Sigmoid colon (tissue), 7 donors: ENCODE measurements around the gene AFTPH. TPM values are rescaled to one million over a fixed set of nuclear protein-coding genes. Genes with fewer than 3 reads are reported as not detected.

Experiments
- DNase-seq: peaks from one replicate; pipeline ENCODE4 v3.0.0-alpha.2; 2019
- H3K27ac ChIP-seq, 4 donors: fragments of 200-600 bp; sonication (generic); one replicate each; pipeline ENCODE4 v1.5.1; 2016 to 2019; ENCODE audit warnings: mild to moderate bottlenecking in 1 of 4
- H3K27me3 ChIP-seq, 3 donors: fragments of 200-600 bp; sonication (generic); one replicate each; pipeline ENCODE4 v1.5.1; 2019; ENCODE audit warnings: mild to moderate bottlenecking in 1 of 3
- H3K36me3 ChIP-seq, 4 donors: fragments of 200-600 bp; sonication (generic); one replicate each; pipeline ENCODE4 v1.5.1; 2016 to 2019
- H3K4me1 ChIP-seq, 4 donors: fragments of 200-600 bp; sonication (generic); one replicate each; pipeline ENCODE4 v1.5.1; 2017 to 2019
- H3K4me3 ChIP-seq, 4 donors: fragments of 200-600 bp; sonication (generic); one replicate each; pipeline ENCODE4 v1.5.1; 2017 to 2019; ENCODE audit warnings: mild to moderate bottlenecking in 2 of 4, moderate library complexity in 1 of 4
- H3K9me3 ChIP-seq, 4 donors: fragments of 200-600 bp in 3 of 4; sonication (generic) in 3 of 4; one replicate each; pipeline versions ENCODE4 v1.5.1 to v1.6.1; 2013 to 2019
- CTCF ChIP-seq, 4 experiments: fragments of 450-650 bp in 3 of 4; fragments of 200-600 bp in 1 of 4; IDR thresholded peaks; one replicate each; pipeline ENCODE4 v1.5.1; 2016 to 2019; ENCODE audit warnings: antibody characterized with exemption in 4 of 4, mild to moderate bottlenecking in 3 of 4, moderate library complexity in 2 of 4
- EP300 ChIP-seq, 4 donors: sonication (generic); formaldehyde crosslinking; IDR thresholded peaks; one replicate each; pipeline ENCODE4 v1.6.1; 2017; ENCODE audit warnings: antibody characterized with exemption in 4 of 4
- POLR2A ChIP-seq, 2 donors: fragments of 450-650 bp; IDR thresholded peaks; one replicate each; pipeline ENCODE4 v1.6.1; 2016; ENCODE audit warnings: antibody characterized with exemption in 2 of 2, mild to moderate bottlenecking in 2 of 2, moderate library complexity in 2 of 2
- POLR2AphosphoS5 ChIP-seq, 4 donors: sonication (generic); formaldehyde crosslinking; IDR thresholded peaks; one replicate each; pipeline ENCODE4 v1.6.1; 2017; ENCODE audit warnings: antibody characterized with exemption in 4 of 4
- WGBS, 2 donors: extraction: QIAGEN DNeasy Blood & Tissue Kit; methylation state at CpG; one replicate each; pipeline ENCODE4 v1.1.7; 2013; 5-methylcytosine and 5-hydroxymethylcytosine counted together
- intact Hi-C: fragments of 100-400 bp; cut with DNase I; formaldehyde crosslinking; loops from one replicate; pipeline ENCODE4 v1.15.1; 2023
- polyA plus RNA-seq, 3 donors: library from polyadenylated mRNA; stranded (reverse); fragments of 200-250 nt; gene quantifications; one replicate each; pipeline ENCODE4 v1.2.3, GENCODE V29; 2013
- total RNA-seq, 4 donors: library from RNA; depleted of rRNA; stranded (reverse); fragments of >200 nt; gene quantifications; one replicate each; pipeline ENCODE4 v1.1.0, GENCODE V29; 2016
- donor health status: healthy with polysubstance abuse.
- donor health status: Bipolar disorder and iron deficiency.
- donor health status: healthy.

The AFTPH gene
- total and polyA plus RNA-seq, 7 donors, result 35.7 to 60.1 (median 43.5) TPM

- Histone ChIP-seq H3K9me3 (no peaks in the 10 kb centered on the region), H3K36me3 (peaks cover 0 to 7% (median 0%) of the 10 kb centered on the region in 4 donors), H3K4me3 (no peak overlapping the region), H3K27me3 (no peaks in the 10 kb centered on the region), H3K27ac (no peak overlapping the region), H3K4me1 (peaks cover 0 to 5% (median 0%) of the 10 kb centered on the region in 4 donors)
- WGBS, 2 donors, result 20 to 58% methylated on average over 3 of the region's 3 CpGs
- TF ChIP-seq CTCF (IDR thresholded peaks at IDR 0.05), result no peak
- no peak for DNase-seq
- intact Hi-C loops, result no loop called here
Measured at GRCh38 chr2:64548761-64549160, 24.6 kb downstream of the AFTPH start.

- H3K36me3 ChIP-seq, result peaks cover 0 to 7% (median 0%) of the 10 kb centered on the region in 4 donors
- no peak for TF ChIP-seq POLR2A (IDR thresholded peaks at IDR 0.05)
- TF ChIP-seq EP300 (IDR thresholded peaks at IDR 0.05), result no peak
- TF ChIP-seq CTCF (IDR thresholded peaks at IDR 0.05), result no peak
- TF ChIP-seq POLR2AphosphoS5 (IDR thresholded peaks at IDR 0.05), result no peak
- no peaks in the 10 kb centered on the region for H3K27me3 ChIP-seq
- no peaks in the 10 kb centered on the region for H3K9me3 ChIP-seq
- no peak for DNase-seq
- WGBS, 2 donors, result 99 to 100% methylated on average over 1 of the region's 1 CpG
- no peak overlapping the region for H3K27ac ChIP-seq
- H3K4me3 ChIP-seq, result no peak overlapping the region
- H3K4me1 ChIP-seq, result no peaks in the 10 kb centered on the region
- intact Hi-C loops, result no loop called here
Measured at GRCh38 chr2:64550042-64550441, 25.9 kb downstream of the AFTPH start.

GRCh38 chr2:64551851-64552250 lies 27.7 kb downstream of the AFTPH start:
- TF ChIP-seq EP300 (IDR thresholded peaks at IDR 0.05), result no peak
- no peak for TF ChIP-seq CTCF (IDR thresholded peaks at IDR 0.05)
- no peak for TF ChIP-seq POLR2AphosphoS5 (IDR thresholded peaks at IDR 0.05)
- no peak for TF ChIP-seq POLR2A (IDR thresholded peaks at IDR 0.05)
- DNase-seq, result no peak
- no peaks in the 10 kb centered on the region for H3K4me1 ChIP-seq
- intact Hi-C loops, result no loop called here
- no peaks in the 10 kb centered on the region for H3K27me3 ChIP-seq
- no peaks in the 10 kb centered on the region for H3K9me3 ChIP-seq
- H3K36me3 ChIP-seq, result peaks cover 0 to 7% (median 0%) of the 10 kb centered on the region in 4 donors
- H3K27ac ChIP-seq, result no peak overlapping the region
- H3K4me3 ChIP-seq, result no peak overlapping the region
- 94 to 97% methylated on average over 1 of the region's 1 CpG for whole genome bisulfite sequencing, 2 donors

- DNase-seq, result no peak
- intact Hi-C loops, result no loop called here
- no peaks in the 10 kb centered on the region for H3K9me3 ChIP-seq
- no peak overlapping the region for H3K27ac ChIP-seq
- TF ChIP-seq POLR2A (IDR thresholded peaks at IDR 0.05) (no peak), POLR2AphosphoS5 (IDR thresholded peaks at IDR 0.05) (no peak), CTCF (IDR thresholded peaks at IDR 0.05) (no peak), EP300 (IDR thresholded peaks at IDR 0.05) (no peak)
- peaks cover 0 to 6% (median 0%) of the 10 kb centered on the region in 4 donors for H3K4me1 ChIP-seq
- H3K27me3 ChIP-seq, result no peaks in the 10 kb centered on the region
- H3K36me3 ChIP-seq, result peaks cover 0 to 7% (median 0%) of the 10 kb centered on the region in 4 donors
- H3K4me3 ChIP-seq, result no peak overlapping the region
Measured at GRCh38 chr2:64554117-64554516, 30.0 kb downstream of the AFTPH start.

- no peak for TF ChIP-seq POLR2A (IDR thresholded peaks at IDR 0.05)
- TF ChIP-seq CTCF (IDR thresholded peaks at IDR 0.05), result no peak
- TF ChIP-seq POLR2AphosphoS5 (IDR thresholded peaks at IDR 0.05), result no peak
- no peak for TF ChIP-seq EP300 (IDR thresholded peaks at IDR 0.05)
- Histone ChIP-seq H3K27ac (no peak overlapping the region), H3K36me3 (peaks cover 0 to under 1% (median 0%) of the 10 kb centered on the region in 4 donors), H3K27me3 (no peaks in the 10 kb centered on the region), H3K4me1 (peaks cover 0 to 6% (median 0%) of the 10 kb centered on the region in 4 donors), H3K4me3 (no peak overlapping the region), H3K9me3 (no peaks in the 10 kb centered on the region)
- WGBS, 2 donors, result 34 to 69% methylated on average over 4 of the region's 4 CpGs
- intact Hi-C loops, result no loop called here
- no peak for DNase-seq
Measured at GRCh38 chr2:64558445-64559081, 34.4 kb downstream of the AFTPH start.
